AG04450 (cell line): ENCODE results near the gene PHKA1. TPM values are rescaled to one million over a fixed set of nuclear protein-coding genes. Genes with fewer than 3 reads are reported as not detected.

Source experiments
- CTCF ChIA-PET: fragments of 300-600, 350-600 bp; formaldehyde crosslinking; extraction: SDS; loops from one replicate; lab custom pipeline; 2022; ENCODE audit warnings: antibody characterized with exemption, inconsistent platforms; lab: Charles Lee
- POLR2A ChIA-PET: fragments of 350-600 bp; formaldehyde crosslinking; extraction: SDS; loops from one replicate; lab custom pipeline; 2021; ENCODE audit warnings: antibody characterized with exemption, inconsistent platforms; lab: Yijun Ruan, JAX
- DNase-seq: peaks from one replicate; pipeline ENCODE4 v3.0.0-alpha.2; 2011; ENCODE audit warnings: low read depth, low spot score
- H3K27ac ChIP-seq: one replicate; pipeline ENCODE4 v1.5.1; 2012; ENCODE audit warnings: low read depth, low read length, control low read depth
- H3K27me3 ChIP-seq: one replicate; pipeline ENCODE4 v1.6.0; 2012; ENCODE audit warnings: low read length; ENCODE audit not compliant: control insufficient read depth, insufficient read depth
- H3K4me3 ChIP-seq: 2 replicates; pipeline ENCODE4 v1.5.1; 2011; ENCODE audit warnings: mild to moderate bottlenecking, low read depth, low read length, control low read depth
- H3K9me3 ChIP-seq: 2 replicates; pipeline ENCODE4 v1.5.1; 2012; ENCODE audit warnings: low read length; ENCODE audit not compliant: control insufficient read depth, insufficient read depth
- CTCF ChIP-seq: IDR thresholded peaks from 2 replicates; pipeline ENCODE4 v1.5.1; 2011; ENCODE audit warnings: low read depth, low read length, control low read depth, inconsistent platforms
- polyA plus RNA-seq: library from polyadenylated mRNA; depleted of rRNA; stranded (reverse); fragments of >200 nt; gene quantifications from 2 replicates; pipeline ENCODE4 v1.2.3, GENCODE V29; 2011

Gene PHKA1
- polyA plus RNA-seq, 1 experiment = 4.9 TPM

- CTCF ChIA-PET = no interaction called here
- no peak for DNase-seq
- H3K4me3 ChIP-seq = no peak overlapping the region
Observed at GRCh38 chrX:72716766-72717165, 2.7 kb upstream of the PHKA1 start.

GRCh38 chrX:72715546-72715945, 1.4 kb upstream of the PHKA1 start:
- POLR2A ChIA-PET = no interaction called here
- Histone ChIP-seq H3K27me3 (no peaks in the 10 kb centered on the region), H3K4me3 (no peak overlapping the region), H3K27ac (no peak overlapping the region), H3K9me3 (no peaks in the 10 kb centered on the region)
- CTCF ChIA-PET = interaction anchor here (0.6 kb wide), 1 partner anchor 143 kb away, joined by 3 read pairs; the partner anchor contains the start of gene HDAC8
- DNase-seq = no peak
- no peak for TF ChIP-seq CTCF

More at GRCh38 chrX:72716766-72717165, 2.7 kb upstream of the PHKA1 start:
- POLR2A ChIA-PET = no interaction called here
- Histone ChIP-seq H3K27me3 (no peaks in the 10 kb centered on the region), H3K9me3 (no peaks in the 10 kb centered on the region), H3K27ac (no peak overlapping the region)
- TF ChIP-seq CTCF = no peak

- DNase-seq = peak; percentile 18
- CTCF ChIA-PET = no interaction called here
- peak overlapping the region; percentile 59 for H3K4me3 ChIP-seq
- POLR2A ChIA-PET = interaction anchor here (0.5 to 1.2 kb wide), 2 partner anchors 437 to 1510 kb away, joined by 3 to 6 read pairs; partner anchors contain the start of gene RPS4X
- H3K27me3 ChIP-seq = no peaks in the 10 kb centered on the region
- peak overlapping the region; percentile 61 for H3K27ac ChIP-seq
- no peak for TF ChIP-seq CTCF
- H3K9me3 ChIP-seq = no peaks in the 10 kb centered on the region
Observed at GRCh38 chrX:72714478-72714916, 391 bp upstream of the PHKA1 start.

- Histone ChIP-seq H3K9me3 (no peaks in the 10 kb centered on the region), H3K27me3 (no peaks in the 10 kb centered on the region), H3K27ac (no peak overlapping the region), H3K4me3 (peak overlapping the region; percentile 59; the same call in 1 of the 2 replicates)
- ChIA-PET CTCF (no interaction called here), POLR2A (no interaction called here)
- no peak for TF ChIP-seq CTCF
- no peak for DNase-seq
Observed at GRCh38 chrX:72713130-72713529, 976 bp downstream of the PHKA1 start.

GRCh38 chrX:72712094-72712755, 1.9 kb downstream of the PHKA1 start:
- no peaks in the 10 kb centered on the region for H3K9me3 ChIP-seq
- POLR2A ChIA-PET = no interaction called here
- CTCF ChIA-PET = no interaction called here
- H3K27ac ChIP-seq = no peak overlapping the region
- DNase-seq = no peak
- H3K4me3 ChIP-seq = no peak overlapping the region
- TF ChIP-seq CTCF = no peak
- H3K27me3 ChIP-seq = no peaks in the 10 kb centered on the region
